GM19397 (cell line): ENCODE data around the gene ADAMTS15.

Source experiments
- ATAC-seq: cut with Tn5 transposase; IDR thresholded peaks from one replicate; pipeline ENCODE4 v1.9.1; 2021; ENCODE audit warnings: mild to moderate bottlenecking, moderate library complexity; ENCODE audit not compliant: unreplicated experiment

Gene ADAMTS15

GRCh38 chr11:130477586-130478203 is 29.2 kb downstream of the ADAMTS15 start:
- no peak for ATAC-seq

- ATAC-seq = no peak
Observed at GRCh38 chr11:130478204-130478701, 29.8 kb downstream of the ADAMTS15 start.

GRCh38 chr11:130478881-130479280 is 30.4 kb downstream of the ADAMTS15 start:
- no peak for ATAC-seq

GRCh38 chr11:130480186-130480585 is 31.7 kb downstream of the ADAMTS15 start:
- no peak for ATAC-seq

- ATAC-seq = no peak
Observed at GRCh38 chr11:130480711-130481140, 32.3 kb downstream of the ADAMTS15 start.

- ATAC-seq = no peak
Observed at GRCh38 chr11:130483124-130483523, 34.7 kb downstream of the ADAMTS15 start.

GRCh38 chr11:130485983-130486382 is 37.5 kb downstream of the ADAMTS15 start:
- ATAC-seq = no peak

GRCh38 chr11:130486391-130486836 is 38.0 kb downstream of the ADAMTS15 start:
- no peak for ATAC-seq

GRCh38 chr11:130486987-130487923 is 38.8 kb downstream of the ADAMTS15 start:
- no peak for ATAC-seq

GRCh38 chr11:130487924-130488815 is 39.7 kb downstream of the ADAMTS15 start:
- ATAC-seq = no peak

- ATAC-seq = no peak
Observed at GRCh38 chr11:130488848-130489584, 40.6 kb downstream of the ADAMTS15 start.

GRCh38 chr11:130489716-130490115 is 41.3 kb downstream of the ADAMTS15 start:
- ATAC-seq = no peak

- no peak for ATAC-seq
Observed at GRCh38 chr11:130490682-130491449, 42.4 kb downstream of the ADAMTS15 start.

GRCh38 chr11:130498181-130498580 is 49.7 kb downstream of the ADAMTS15 start:
- no peak for ATAC-seq

- no peak for ATAC-seq
Observed at GRCh38 chr11:130499828-130500227, 51.4 kb downstream of the ADAMTS15 start.

- no peak for ATAC-seq
Observed at GRCh38 chr11:130504317-130504716, 55.9 kb downstream of the ADAMTS15 start.

- ATAC-seq = no peak
Observed at GRCh38 chr11:130508913-130509312, 60.5 kb downstream of the ADAMTS15 start.

GRCh38 chr11:130509942-130510341 is 61.5 kb downstream of the ADAMTS15 start:
- ATAC-seq = no peak

- ATAC-seq = no peak
Observed at GRCh38 chr11:130510407-130511006, 62.1 kb downstream of the ADAMTS15 start.
